H1 (cell line): ENCODE data around the gene DNAH10. TPM values are rescaled to one million over a fixed set of nuclear protein-coding genes. Genes with fewer than 3 reads are reported as not detected.

Experiments used
- CTCF ChIA-PET: fragments of 300-600 bp; sonication (Branson Sonifier 250); formaldehyde crosslinking; loops from one replicate; lab custom pipeline; 2021; ENCODE audit not compliant: partially characterized antibody; lab: Charles Lee
- POLR2A ChIA-PET: fragments of 300-600 bp; sonication (Branson Sonifier 250); formaldehyde crosslinking; loops from one replicate; lab custom pipeline; 2021; ENCODE audit warnings: inconsistent platforms; ENCODE audit not compliant: partially characterized antibody; lab: Charles Lee
- DNase-seq, 2 experiments: peaks; one replicate each; pipeline versions ENCODE4 v3.0.0 to v3.0.0-alpha.2; 2010 to 2022; ENCODE audit warnings: low spot score in 2 of 2, low read depth in 1 of 2, mixed read lengths in 1 of 2
- FAIRE-seq: peaks from 2 replicates; lab custom pipeline; 2011; peaks lifted over from hg19 to GRCh38; lab: Jason Lieb, UNC
- H2AFZ ChIP-seq: 2 replicates; pipeline ENCODE4 v1.8.1; 2012; ENCODE audit warnings: low read length, inconsistent platforms
- H2AK5ac ChIP-seq: 2 replicates; pipeline ENCODE4 v1.6.1; 2013; ENCODE audit warnings: low read depth, low read length
- H2BK120ac ChIP-seq: replicated peaks from 2 replicates; pipeline ENCODE3; 2013; ENCODE audit warnings: low read depth, low read length, inconsistent platforms
- H2BK12ac ChIP-seq: 2 replicates; pipeline ENCODE4 v1.6.1; 2013; ENCODE audit warnings: low read depth, low read length
- H2BK15ac ChIP-seq: 2 replicates; pipeline ENCODE4 v1.6.1; 2013; ENCODE audit warnings: low read length
- H2BK20ac ChIP-seq: 2 replicates; pipeline ENCODE4 v1.6.1; 2013; ENCODE audit warnings: low read length
- H2BK5ac ChIP-seq: 2 replicates; pipeline ENCODE4 v1.6.1; 2013; ENCODE audit warnings: low read depth, low read length
- H3K14ac ChIP-seq: 2 replicates; pipeline ENCODE4 v1.6.1; 2013; ENCODE audit warnings: inconsistent platforms; ENCODE audit not compliant: insufficient read length
- H3K18ac ChIP-seq: 2 replicates; pipeline ENCODE4 v1.6.1; 2013; ENCODE audit warnings: low read length; ENCODE audit errors: extremely low read depth
- H3K23ac ChIP-seq: 2 replicates; pipeline ENCODE4 v1.6.1; 2013; ENCODE audit warnings: inconsistent platforms; ENCODE audit not compliant: insufficient read length
- H3K23me2 ChIP-seq: 2 replicates; pipeline ENCODE4 v1.6.1; 2013; ENCODE audit warnings: low read depth, low read length
- H3K27ac ChIP-seq: 2 replicates; pipeline ENCODE4 v1.6.1; 2011; ENCODE audit warnings: low read depth, low read length, inconsistent platforms
- H3K27me3 ChIP-seq, 4 experiments: replicated peaks in 1 of 4; 1 replicate in 1 of 4; 2 replicates in 3 of 4; pipeline versions ENCODE4 v1.6.1 to v1.8.1; 2011 to 2013; ENCODE audit warnings: low read length in 3 of 4, mild to moderate bottlenecking in 3 of 4, inconsistent platforms in 2 of 4, mixed read lengths in 2 of 4, moderate library complexity in 1 of 4; ENCODE audit not compliant: control insufficient read depth in 3 of 4, insufficient read depth in 3 of 4; ENCODE audit errors: extremely low read depth in 1 of 4
- H3K36me3 ChIP-seq, 4 experiments: 2 replicates each; pipeline versions ENCODE4 v1.6.1 to v1.8.1; 2011 to 2013; ENCODE audit warnings: mild to moderate bottlenecking in 4 of 4, low read length in 3 of 4, moderate library complexity in 2 of 4, control low read depth in 1 of 4, inconsistent platforms in 1 of 4; ENCODE audit not compliant: insufficient read depth in 4 of 4, control insufficient read depth in 2 of 4
- H3K4ac ChIP-seq: replicated peaks from 2 replicates; pipeline ENCODE3; 2013; ENCODE audit warnings: low read length, low read depth, mixed read lengths, inconsistent platforms; ENCODE audit not compliant: insufficient read length
- H3K4me1 ChIP-seq, 4 experiments: replicated peaks in 1 of 4; 1 replicate in 1 of 4; 2 replicates in 3 of 4; pipeline versions ENCODE4 v1.6.1 to v1.8.1; 2011 to 2013; ENCODE audit warnings: low read length in 3 of 4, inconsistent platforms in 2 of 4, mixed read lengths in 1 of 4; ENCODE audit not compliant: insufficient read depth in 4 of 4, control insufficient read depth in 3 of 4
- H3K4me2 ChIP-seq, 2 experiments: 2 replicates each; pipeline versions ENCODE4 v1.6.1 to v1.8.1; 2011 to 2013; ENCODE audit warnings: low read depth in 2 of 2, low read length in 2 of 2, control low read depth in 1 of 2, inconsistent platforms in 1 of 2, mild to moderate bottlenecking in 1 of 2; ENCODE audit not compliant: insufficient read depth in 1 of 2
- H3K4me3 ChIP-seq, 4 experiments: fragments of 200-600, 300-600 bp in 1 of 4; sonication (generic), shearing (Covaris generic), sonication (Bioruptor Twin) in 1 of 4; 2 replicates each; pipeline versions ENCODE4 v1.5.1 to v1.8.1; 2011 to 2016; ENCODE audit warnings: low read length in 4 of 4, low read depth in 3 of 4, control low read depth in 2 of 4, inconsistent platforms in 2 of 4, mild to moderate bottlenecking in 2 of 4, mixed read lengths in 1 of 4, moderate library complexity in 1 of 4; ENCODE audit not compliant: insufficient read depth in 2 of 4; ENCODE audit errors: extremely low read depth in 1 of 4
- H3K56ac ChIP-seq: replicated peaks from 2 replicates; pipeline ENCODE3; 2013; ENCODE audit warnings: low read depth, mild to moderate bottlenecking, mixed read lengths, low read length, inconsistent platforms; ENCODE audit not compliant: insufficient read length
- H3K79me1 ChIP-seq: 2 replicates; pipeline ENCODE4 v1.6.1; 2013; ENCODE audit warnings: low read depth, low read length, control low read depth
- H3K79me2 ChIP-seq, 2 experiments: 2 replicates each; pipeline versions ENCODE4 v1.6.1 to v1.8.1; 2012 to 2013; ENCODE audit warnings: low read length in 2 of 2, mild to moderate bottlenecking in 2 of 2, inconsistent platforms in 1 of 2; ENCODE audit not compliant: insufficient read depth in 2 of 2, control insufficient read depth in 1 of 2
- H3K9ac ChIP-seq, 4 experiments: replicated peaks in 1 of 4; 1 replicate in 1 of 4; 2 replicates in 3 of 4; pipeline versions ENCODE4 v1.6.1 to v1.8.1; 2011 to 2013; ENCODE audit warnings: low read depth in 3 of 4, low read length in 3 of 4, control low read depth in 2 of 4, mild to moderate bottlenecking in 2 of 4, moderate library complexity in 2 of 4, inconsistent platforms in 1 of 4; ENCODE audit errors: extremely low read depth in 1 of 4
- H3K9me3 ChIP-seq, 2 experiments: 2 replicates each; pipeline versions ENCODE4 v1.6.1 to v1.8.1; 2012 to 2013; ENCODE audit warnings: mild to moderate bottlenecking in 2 of 2, moderate library complexity in 2 of 2, control low read depth in 1 of 2, inconsistent platforms in 1 of 2, low read depth in 1 of 2, low read length in 1 of 2, mixed read lengths in 1 of 2; ENCODE audit not compliant: insufficient read depth in 2 of 2
- H4K20me1 ChIP-seq, 2 experiments: replicated peaks in 1 of 2; 2 replicates each; pipeline versions ENCODE3 to v1.8.1; 2011 to 2013; ENCODE audit warnings: inconsistent platforms in 2 of 2, low read length in 2 of 2, mild to moderate bottlenecking in 1 of 2; ENCODE audit not compliant: insufficient read depth in 2 of 2, control insufficient read depth in 1 of 2
- H4K5ac ChIP-seq: 2 replicates; pipeline ENCODE4 v1.6.1; 2013; ENCODE audit warnings: low read length, low read depth, mixed read lengths, inconsistent platforms; ENCODE audit not compliant: insufficient read length
- H4K8ac ChIP-seq: 2 replicates; pipeline ENCODE4 v1.8.0; 2013; ENCODE audit warnings: mild to moderate bottlenecking, moderate library complexity, low read length, inconsistent platforms; ENCODE audit not compliant: insufficient read depth; ENCODE audit errors: extremely low read depth
- H4K91ac ChIP-seq: replicated peaks from 2 replicates; pipeline ENCODE3; 2013; ENCODE audit warnings: low read length, mixed read lengths, inconsistent platforms; ENCODE audit not compliant: insufficient read length
- BACH1 ChIP-seq: IDR thresholded peaks from 2 replicates; pipeline ENCODE4 v1.6.1; 2012; ENCODE audit warnings: low read length, improper control_type of control experiment
- EP300 ChIP-seq, 2 experiments: IDR thresholded peaks; 1 replicate in 1 of 2; 2 replicates in 1 of 2; pipeline ENCODE4 v1.6.1; 2011 to 2012; ENCODE audit warnings: low read depth in 2 of 2, low read length in 2 of 2, mild to moderate bottlenecking in 2 of 2, borderline replicate concordance in 1 of 2, inconsistent platforms in 1 of 2, moderate library complexity in 1 of 2
- GABPA ChIP-seq: IDR thresholded peaks from 2 replicates; pipeline ENCODE4 v1.6.1; 2011; ENCODE audit warnings: mild to moderate bottlenecking, low read length, moderate library complexity, borderline replicate concordance; ENCODE audit not compliant: insufficient read depth
- JUN ChIP-seq: IDR thresholded peaks from 2 replicates; pipeline ENCODE4 v1.6.1; 2011; ENCODE audit warnings: low read depth, mild to moderate bottlenecking, improper control_type of control experiment, low read length
- KDM5A ChIP-seq: fragments of 200-600 bp; IDR thresholded peaks from 2 replicates; pipeline ENCODE4 v1.7.1; 2012; ENCODE audit warnings: mild to moderate bottlenecking, low read length, inconsistent platforms, mixed read lengths
- POLR2AphosphoS5 ChIP-seq: IDR thresholded peaks from 2 replicates; pipeline ENCODE4 v1.6.1; 2011; ENCODE audit warnings: low read depth, low read length
- POU5F1 ChIP-seq: IDR thresholded peaks from 2 replicates; pipeline ENCODE4 v1.6.1; 2011; ENCODE audit warnings: low read depth, mild to moderate bottlenecking, low read length, moderate library complexity
- TAF7 ChIP-seq: optimal IDR thresholded peaks from 2 replicates; pipeline ENCODE3; 2011; ENCODE audit warnings: low read depth, mild to moderate bottlenecking, inconsistent platforms, low read length, moderate library complexity, borderline replicate concordance
- USF2 ChIP-seq: IDR thresholded peaks from 2 replicates; pipeline ENCODE4 v1.6.1; 2011; ENCODE audit warnings: low read length, improper control_type of control experiment
- WGBS, 2 experiments: shearing (Covaris generic) in 1 of 2; methylation state at CpG; one replicate each; pipeline versions ENCODE4 v1.1.6 to v1.1.7; 2013 to 2015; ENCODE audit warnings: low lambda C conversion rate in 2 of 2, mixed read lengths in 2 of 2, inconsistent platforms in 1 of 2, low coverage in 1 of 2, missing lambda C conversion rate in 1 of 2; ENCODE audit not compliant: insufficient replicate concordance in 2 of 2, insufficient coverage in 1 of 2, insufficient read length in 1 of 2; ENCODE audit errors: extremely low coverage in 1 of 2, missing lambda C conversion rate in 1 of 2; 5-methylcytosine and 5-hydroxymethylcytosine counted together
- polyA plus RNA-seq, 7 experiments: library from polyadenylated mRNA; depleted of rRNA in 3 of 7; stranded (reverse) in 5 of 7; unstranded in 2 of 7; fragments of >200 nt in 5 of 7; fragments of 200-250 nt in 2 of 7; gene quantifications; 1 replicate in 5 of 7; 2 replicates in 1 of 7; 4 replicates in 1 of 7; pipeline versions ENCODE4 v1.2.1 to v1.2.3, GENCODE V29; 2011 to 2013; ENCODE audit warnings: missing spikeins in 2 of 7, mixed read lengths in 2 of 7
- total RNA-seq: library from RNA; stranded (reverse); fragmentation: NEBNext Ultra II Directional; extraction: Animal tissue kit (Norgen Biotek cat#: 25700); gene quantifications from 2 replicates; pipeline ENCODE4 v1.2.1, GENCODE V29; 2021
- TF ChIP-seq, protein P1 (sequence below): IDR thresholded peaks from 2 replicates; pipeline ENCODE4 v1.6.1; 2012; ENCODE audit warnings: inconsistent platforms

The DNAH10 gene
- total and polyA plus RNA-seq, 2 of the 8 experiments (the other 6 are each of a cell fraction or from before 2014, with no cell fraction given): 0.02 to 0.24 TPM

DNA sequence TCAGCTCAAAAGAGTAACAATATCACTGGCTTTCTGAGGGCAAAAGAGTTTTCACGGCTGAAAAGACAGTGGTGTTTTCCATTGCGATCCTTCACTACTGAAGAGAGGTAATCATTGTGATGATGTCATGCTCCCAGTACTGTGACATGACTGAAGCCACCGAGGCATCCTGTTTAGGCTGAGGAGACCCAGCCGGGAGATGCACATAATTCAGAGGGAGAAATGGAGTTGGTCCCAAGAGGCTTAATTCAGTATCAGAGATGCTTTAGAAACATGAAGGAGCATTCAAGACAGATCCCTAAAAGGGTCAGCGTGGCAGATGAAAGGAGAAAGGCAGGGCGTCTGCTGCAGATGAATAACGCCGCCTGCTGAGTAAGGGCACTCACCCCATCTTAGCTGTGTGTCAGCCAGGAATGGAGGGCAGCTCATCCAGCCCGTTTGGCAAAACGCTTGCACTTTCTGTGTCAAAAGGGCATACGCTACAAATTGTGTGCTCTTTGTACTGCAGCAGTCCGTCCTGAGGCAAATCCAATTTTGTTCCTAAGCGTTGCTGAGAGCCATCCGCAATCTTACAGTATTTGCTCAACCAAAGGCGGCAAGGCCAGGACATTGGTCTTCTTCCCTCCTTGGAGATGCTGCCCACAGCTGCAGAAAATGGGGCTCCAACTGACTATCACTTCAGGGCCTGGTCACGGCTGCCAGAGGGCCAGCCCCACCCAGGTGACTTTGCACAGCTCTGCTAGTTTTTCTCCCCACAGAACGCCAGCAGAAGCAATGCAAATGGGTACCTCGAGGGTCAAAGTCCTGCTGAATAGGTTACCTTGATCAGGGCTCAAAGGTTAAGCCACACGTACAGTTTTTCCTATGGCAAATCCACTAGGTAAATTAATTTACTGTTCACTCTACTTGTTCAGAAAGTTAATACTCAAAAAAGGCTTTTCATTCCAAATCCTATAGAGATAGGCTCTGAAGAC is 187.0 kb downstream of the DNAH10 start:
- no peak for FAIRE-seq
- TF ChIP-seq, protein P1, sequence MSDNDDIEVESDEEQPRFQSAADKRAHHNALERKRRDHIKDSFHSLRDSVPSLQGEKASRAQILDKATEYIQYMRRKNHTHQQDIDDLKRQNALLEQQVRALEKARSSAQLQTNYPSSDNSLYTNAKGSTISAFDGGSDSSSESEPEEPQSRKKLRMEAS: no peak
- no peak for TF ChIP-seq GABPA
- no peak for TF ChIP-seq KDM5A
- no peak for TF ChIP-seq USF2
- TF ChIP-seq JUN: no peak
- TF ChIP-seq TAF7: no peak
- TF ChIP-seq EP300 (IDR thresholded peaks at IDR 0.05; ENCODE audit: borderline replicate concordance in 1 of 2, low read depth in 2 of 2, low read length in 2 of 2): no peak
- no peak for TF ChIP-seq POU5F1
- no peak for TF ChIP-seq BACH1
- TF ChIP-seq POLR2AphosphoS5: no peak

More for the DNA sequence above, 187.0 kb downstream of the DNAH10 start:
- Histone ChIP-seq H2BK20ac (no peak overlapping the region), H3K23ac (no peak overlapping the region), H3K4me3 (no peak overlapping the region), H3K18ac (no peak overlapping the region), H3K4me2 (no peak overlapping the region), H3K36me3 (no peaks in the 10 kb centered on the region), H2BK12ac (no peak overlapping the region), H3K14ac (no peak overlapping the region), H2AFZ (no peak overlapping the region), H3K27ac (no peak overlapping the region), H2BK120ac (no peak overlapping the region), H4K8ac (peak overlapping the region; percentile 48; the same call in 1 of the 2 replicates), H3K9me3 (no peaks in the 10 kb centered on the region; a peak in 1 of 4 replicates), H3K4ac (no peak overlapping the region), H3K23me2 (no peaks in the 10 kb centered on the region), H3K9ac (no peak overlapping the region), H4K91ac (no peak overlapping the region), H2BK15ac (no peak overlapping the region), H4K5ac (no peak overlapping the region), H2BK5ac (no peak overlapping the region), H2AK5ac (no peak overlapping the region), H3K79me1 (no peaks in the 10 kb centered on the region), H3K79me2 (no peaks in the 10 kb centered on the region), H3K4me1 (no peaks in the 10 kb centered on the region), H4K20me1 (no peaks in the 10 kb centered on the region), H3K56ac (no peak overlapping the region), H3K27me3 (peaks cover 0 to 11% (median 3%) of the 10 kb centered on the region in 4 experiments; a peak in 4 of 7 replicates)
- ChIA-PET POLR2A (no interaction called here), CTCF (interaction anchor here (0.9 to 2.3 kb wide), 5 partner anchors 10 to 53 kb away, joined by 3 to 6 read pairs (median 4); no protein-coding TSS in a partner anchor)
- WGBS, 2 experiments: 86% methylated on average over 19 of the region's 19 CpGs; no CpG with 5 or more reads in 1 of the 2 experiments
- DNase-seq: no peak
